HTERT RPE-1 (cell line): Measurements from ENCODE around the gene BABAM2.

Source experiments
- in situ Hi-C: fragments of 300-500 bp; cut with MboI; formaldehyde crosslinking; loops from 4 replicates; pipeline ENCODE4 v1.14.3; 2020; ENCODE audit warnings: low sequenced_read_pairs

BABAM2 gene

DNA sequence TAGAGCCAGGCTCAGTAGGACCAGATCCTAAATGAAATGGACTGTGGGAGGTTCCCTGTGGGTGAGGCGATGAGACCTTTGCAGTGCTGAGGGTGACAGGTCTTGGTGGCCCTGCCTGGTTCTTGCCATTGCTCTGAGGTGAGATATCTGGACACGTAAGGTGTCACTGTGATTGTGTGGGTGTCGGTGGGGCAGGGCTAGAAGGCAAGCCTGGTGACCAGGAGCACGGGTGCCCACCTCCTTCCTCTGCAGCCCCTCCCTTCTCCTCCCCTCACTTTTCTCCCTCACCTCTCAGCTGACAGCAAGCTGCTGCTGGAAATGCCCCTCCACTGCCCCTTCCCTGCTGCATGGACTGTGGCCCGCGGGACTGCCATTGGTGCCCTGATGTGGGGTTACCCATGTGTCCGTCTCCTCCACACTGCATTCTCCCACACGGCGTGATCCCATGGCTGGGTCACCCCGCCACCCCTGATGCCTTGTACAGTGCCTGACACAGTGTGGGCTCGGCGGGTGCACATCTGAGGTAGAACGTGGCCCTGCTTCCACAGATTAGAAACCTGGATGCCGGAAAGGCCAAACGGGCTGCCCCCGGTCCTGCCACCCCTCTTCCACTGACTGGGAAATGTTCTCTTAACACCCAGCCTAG lies 446.6 kb downstream of the BABAM2 start:
- in situ Hi-C loops, result no loop called here

DNA sequence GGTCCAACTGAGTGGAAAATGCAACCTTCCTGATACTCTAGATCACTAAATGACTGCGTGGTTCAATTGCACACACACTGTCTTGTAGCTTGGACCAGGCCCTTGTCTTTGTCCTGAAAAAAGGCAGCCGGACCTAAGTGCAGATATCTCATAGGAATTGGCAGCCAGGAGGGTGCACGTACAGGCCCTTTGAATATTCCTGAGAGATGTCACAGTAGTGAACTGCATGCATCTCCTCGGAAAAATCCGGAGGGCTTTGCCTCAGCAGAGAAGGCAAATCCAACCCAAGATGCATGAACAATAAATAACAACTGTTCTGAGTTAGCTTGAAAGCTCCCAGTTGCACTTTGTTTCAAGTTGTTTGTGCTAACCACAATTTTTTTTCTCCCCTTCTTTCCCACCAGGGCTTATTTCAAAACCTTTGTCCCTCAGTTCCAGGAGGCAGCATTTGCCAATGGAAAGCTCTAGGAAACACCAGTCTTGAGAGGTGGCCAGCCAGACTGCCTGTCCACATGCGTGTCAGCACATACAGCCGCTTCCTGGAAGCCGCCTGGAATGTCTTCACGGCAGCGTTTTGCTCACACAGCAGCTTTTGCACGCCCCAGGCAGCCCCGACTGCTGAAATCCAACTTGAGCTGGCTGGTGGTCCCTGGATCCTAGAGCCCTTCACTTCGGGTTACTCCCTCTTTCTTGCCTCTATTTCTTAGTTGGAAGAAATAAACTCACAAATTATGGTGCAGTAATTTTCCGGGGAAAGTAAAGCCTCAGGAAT lies 447.7 kb downstream of the BABAM2 start:
- in situ Hi-C loops, result no loop called here

DNA sequence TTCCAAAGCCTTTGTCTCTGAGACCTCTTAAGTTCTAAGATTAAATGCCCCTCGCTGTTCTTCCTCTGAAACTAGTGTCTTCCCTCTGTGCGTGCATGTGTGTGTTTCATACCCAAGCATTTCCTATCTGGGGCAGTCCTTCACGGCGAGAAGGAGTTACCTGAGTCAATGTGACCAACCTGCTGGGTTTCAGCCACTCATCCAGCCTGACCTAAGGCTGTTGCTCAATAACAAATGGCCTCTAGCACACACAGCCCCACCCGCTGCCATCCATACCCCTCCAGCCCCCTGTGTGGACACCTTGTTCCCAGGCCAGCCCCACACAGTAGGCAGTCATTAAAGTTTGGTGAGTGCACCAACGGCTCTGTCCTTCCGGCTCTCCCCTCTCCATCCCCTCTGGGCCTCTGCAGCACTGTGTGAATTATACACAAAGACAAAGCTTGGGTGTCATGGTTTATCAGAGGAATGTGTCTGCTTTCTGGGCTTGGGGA lies 448.3 kb downstream of the BABAM2 start:
- in situ Hi-C loops, result no loop called here

DNA sequence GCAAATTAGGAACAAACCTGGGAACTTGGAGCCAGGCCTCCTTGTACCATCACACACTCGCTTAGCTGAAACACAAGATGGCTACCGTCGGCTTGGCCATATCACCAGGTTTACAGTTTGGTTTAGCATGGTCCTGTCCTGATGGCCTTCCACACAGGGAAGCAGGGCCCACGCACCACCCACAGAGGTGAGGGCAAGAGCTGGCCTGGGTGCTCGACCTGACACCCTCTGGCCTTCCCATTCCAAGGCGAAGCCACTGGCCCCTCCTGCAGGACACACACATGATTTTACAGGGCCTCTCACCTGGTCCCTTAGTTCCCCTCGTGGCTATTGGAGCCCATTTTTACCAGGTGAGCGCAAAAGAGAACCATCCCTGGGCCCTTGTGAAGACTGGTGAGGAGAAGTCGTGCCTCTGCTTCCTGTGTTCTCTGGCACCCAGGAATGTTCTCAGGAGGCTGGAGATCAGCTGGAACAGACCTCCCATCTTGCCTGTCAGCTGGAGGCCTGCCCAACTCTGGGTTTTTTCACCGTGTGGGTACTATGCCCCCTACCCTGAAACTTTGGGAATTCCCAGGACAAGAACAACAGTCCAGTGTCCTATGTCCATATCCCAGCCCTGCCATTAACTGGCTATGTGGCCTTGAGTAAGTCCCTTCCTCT lies 449.1 kb downstream of the BABAM2 start:
- in situ Hi-C loops, result no loop called here

DNA sequence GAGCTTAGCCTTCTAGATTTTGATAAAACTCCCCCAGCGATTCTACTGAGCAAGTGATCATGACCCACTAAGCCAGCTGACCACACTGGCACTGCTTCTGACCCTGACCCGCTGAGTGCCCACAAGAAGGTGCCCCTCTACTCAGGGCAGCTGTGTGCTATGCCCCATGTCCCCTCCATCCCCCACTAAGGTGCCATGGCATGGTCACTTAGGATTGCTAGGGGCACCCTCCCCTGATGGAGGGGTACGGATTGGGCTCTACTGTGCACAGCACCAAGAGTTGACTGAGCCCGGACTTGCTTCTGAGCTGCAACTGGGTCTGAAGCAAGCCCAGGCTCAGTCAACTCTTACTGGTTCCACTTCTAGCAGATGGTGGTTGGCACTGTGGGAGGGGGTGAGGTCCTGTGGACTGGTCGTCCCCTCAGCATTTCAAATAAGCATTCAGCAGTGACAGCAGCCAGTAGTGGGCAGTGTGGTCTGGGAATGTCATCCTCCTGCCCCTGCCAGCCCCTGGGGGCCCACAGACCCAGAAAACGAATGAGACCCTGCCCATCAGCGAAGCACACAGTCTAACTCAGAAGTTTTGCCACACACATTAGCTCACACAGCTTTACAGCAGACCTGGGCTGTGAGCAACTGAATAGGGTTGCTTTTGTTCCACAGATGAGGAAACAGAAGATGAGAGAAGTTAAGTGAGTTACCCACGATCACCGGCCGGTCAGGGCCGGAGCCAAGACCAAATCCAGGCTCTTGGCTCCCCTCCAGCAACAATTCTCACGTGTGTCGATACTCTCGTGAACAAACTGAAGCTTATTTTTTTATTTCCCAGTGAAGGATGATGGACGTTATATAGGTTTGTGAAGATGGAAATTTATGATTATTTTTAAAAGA lies 450.0 kb downstream of the BABAM2 start:
- in situ Hi-C loops, result no loop called here

DNA sequence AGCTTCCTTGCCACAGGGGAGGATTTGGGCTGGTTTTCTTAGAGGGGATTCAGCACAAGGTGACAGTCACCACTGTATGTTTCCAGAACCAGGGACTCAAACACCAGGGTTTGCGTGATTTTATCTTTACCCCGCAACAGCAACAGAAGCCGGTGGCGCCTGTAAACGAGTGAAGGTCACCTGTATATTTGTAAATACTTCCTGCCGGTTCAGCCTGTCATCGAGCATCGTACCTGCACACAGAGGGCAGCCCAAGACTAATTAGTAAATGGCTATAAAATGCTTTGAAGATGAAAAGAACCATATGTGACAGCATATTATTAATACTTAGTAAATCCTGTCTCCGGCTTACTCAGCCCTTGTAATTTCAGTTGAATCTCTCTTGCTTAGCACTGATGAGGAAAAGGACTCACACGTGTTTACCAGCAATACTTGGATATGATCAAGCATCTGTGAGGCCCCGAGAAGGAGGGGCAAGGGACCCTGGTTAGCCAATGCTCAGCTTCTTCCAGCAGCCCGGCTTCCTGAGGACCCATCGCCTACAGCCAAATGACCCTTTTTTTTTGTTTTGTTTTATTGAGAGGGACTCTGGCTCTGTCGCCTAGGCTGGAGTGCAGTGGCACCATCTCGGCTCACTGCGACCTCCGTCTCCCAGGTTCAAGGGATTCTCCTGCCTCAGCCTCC lies 450.8 kb downstream of the BABAM2 start:
- in situ Hi-C loops, result no loop called here

DNA sequence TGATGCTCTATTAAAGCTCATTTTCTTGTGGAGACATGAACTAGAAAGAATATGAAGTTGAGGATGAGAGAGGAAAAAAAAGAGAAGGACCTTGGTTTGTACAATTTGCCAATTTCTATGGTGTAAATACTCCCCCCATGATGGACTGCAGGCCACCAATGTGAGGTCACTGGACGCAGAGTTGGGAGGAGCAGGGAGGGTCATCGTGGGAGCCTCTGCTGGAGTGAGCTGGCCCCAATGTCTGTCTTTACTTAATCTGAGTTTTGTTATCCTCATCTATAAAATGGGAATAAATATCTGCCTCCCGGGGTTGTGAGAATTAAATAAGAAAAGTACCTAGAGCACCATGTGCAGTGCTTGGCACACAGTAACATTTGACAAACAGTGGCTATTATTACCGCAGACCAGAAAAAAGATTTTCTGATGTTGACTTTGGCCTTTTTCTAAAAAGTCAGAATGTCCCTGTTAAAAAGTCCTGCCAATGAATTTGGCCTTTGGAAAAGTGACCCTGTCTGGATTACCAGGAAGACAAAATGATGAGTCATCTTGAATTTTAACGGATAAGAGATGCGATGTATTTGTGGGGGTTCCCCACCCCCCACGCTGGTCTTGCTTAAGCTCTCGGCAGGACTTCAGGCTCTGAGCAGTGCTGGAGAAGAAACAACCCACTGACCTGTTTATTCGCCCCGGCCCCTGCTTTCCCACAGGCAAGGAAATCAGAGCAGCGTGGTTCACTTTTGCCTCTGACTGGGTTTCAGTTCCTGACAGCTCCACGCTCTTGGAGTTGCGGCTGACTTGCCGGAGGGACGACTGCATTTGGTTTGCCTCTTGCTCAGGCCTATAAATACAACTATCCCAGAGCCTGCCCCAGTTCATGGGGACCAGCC lies 451.8 kb downstream of the BABAM2 start:
- in situ Hi-C loops, result no loop called here

DNA sequence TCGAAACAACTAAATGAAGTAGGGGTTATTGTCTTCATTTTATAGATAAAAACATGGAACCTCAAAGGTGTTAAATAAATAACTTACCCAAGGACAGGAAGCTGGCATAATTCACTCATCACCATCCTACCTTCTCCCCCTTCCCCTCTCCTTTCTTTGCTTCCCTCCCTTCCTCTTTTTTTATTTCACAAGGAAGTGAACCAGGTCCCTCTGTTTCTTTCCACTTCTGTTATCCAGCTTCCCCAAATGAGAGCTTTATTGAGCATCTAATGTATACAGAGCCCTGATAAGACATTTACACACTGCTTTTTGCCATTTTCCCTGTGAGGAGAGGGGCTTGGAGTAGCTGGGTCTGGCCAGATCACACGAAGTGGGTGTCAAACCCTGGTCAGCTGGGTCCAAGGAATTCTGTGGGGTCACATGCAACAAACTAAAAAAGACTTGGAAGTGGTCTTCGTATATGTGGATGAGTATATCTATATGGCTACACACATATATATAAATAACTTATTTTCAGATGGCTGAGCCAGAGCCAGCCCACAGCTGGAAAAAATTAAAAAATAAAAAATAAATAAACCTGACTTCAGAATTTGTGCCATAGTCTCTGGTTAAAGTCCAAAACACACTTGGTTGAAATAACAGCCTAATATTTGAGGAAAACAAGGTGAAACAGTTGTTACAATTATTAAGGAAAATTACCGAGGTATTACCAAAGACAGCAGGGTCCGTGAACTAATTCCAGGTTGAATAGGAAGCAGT lies 452.8 kb downstream of the BABAM2 start:
- in situ Hi-C loops, result no loop called here

DNA sequence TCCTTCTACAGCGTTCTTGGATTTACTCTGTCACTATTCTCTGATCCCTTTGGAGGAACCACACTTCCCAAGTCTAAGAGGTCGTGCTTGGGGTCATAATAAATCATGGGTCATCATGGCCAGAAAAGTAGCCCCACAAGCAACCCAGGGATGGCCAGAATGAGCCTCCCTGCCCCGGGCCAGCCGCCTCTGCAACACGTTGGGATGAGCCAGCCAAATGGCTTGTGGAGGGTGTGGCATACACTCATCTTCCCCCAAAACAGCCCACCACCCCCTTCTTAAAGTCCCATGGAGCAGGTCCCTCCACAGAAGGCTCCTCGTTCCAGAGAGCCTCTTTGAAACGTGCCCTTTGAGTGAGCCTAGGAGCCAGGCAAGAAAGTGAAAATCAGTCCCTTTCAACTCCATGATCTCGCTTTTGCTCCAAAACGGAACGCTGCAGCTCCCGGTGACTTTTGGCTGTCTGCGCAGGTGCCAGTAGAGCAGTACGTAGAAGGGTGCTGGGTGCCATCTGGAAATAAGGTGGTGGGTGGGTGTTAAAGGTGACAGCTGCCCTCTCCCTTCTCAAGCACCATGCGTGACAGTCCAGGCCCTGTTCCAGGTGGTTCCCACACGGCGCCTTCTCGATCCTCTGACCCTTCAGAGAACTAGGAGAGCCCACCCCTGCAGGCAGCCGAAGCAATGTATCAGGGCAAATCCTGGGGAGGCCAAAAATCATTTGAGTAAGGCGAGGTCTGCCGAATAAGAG lies 453.6 kb downstream of the BABAM2 start:
- in situ Hi-C loops, result no loop called here

DNA sequence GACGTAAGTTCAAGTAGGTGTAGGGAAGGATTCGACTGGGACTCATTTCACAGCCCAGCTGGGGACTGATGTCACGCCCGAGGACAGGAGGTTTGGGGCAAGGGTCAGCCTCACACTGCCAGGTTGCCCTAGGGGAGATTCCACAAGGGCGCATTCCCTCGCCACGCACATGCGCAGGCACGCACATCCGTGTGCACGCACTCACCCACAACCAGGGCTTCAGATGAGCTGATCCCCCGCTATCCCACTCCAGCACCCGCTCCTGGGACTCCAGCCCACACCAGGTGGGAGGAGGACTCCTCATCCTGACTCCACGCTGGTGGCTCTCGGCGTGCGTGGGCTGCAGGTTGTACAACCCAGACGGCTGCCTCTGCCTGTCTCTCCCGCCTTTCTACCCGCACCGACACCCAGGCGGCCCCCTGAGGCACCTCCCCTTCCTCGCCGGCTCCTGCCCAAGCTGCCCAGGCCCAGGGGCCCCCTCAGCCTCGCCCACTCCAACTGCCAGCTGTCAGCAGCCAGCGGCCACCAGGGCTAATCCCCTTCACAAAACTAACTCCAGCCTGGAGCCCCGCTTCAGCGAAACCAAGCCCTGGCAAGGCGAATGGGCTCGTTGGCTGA lies 454.3 kb downstream of the BABAM2 start:
- in situ Hi-C loops, result no loop called here

DNA sequence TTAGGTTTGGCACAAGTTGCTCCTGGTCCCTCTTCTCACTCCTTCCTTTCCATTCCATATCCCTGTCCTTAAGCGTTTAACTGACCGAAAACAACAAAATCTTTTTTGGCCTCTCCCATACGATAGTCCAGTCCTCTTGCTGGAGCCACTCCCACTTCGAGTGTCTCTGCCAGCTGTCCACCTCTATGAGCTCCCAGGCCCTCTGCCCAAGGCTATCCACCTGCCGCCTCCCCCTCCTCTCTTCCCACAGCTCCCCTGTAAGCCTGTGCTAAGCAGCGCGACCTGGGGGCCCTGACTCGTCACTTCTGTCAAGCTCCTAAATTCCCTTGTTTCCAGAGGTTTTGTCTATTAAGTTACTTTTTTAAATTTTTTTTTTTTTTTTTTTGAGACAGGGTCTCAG lies 455.1 kb downstream of the BABAM2 start:
- in situ Hi-C loops, result no loop called here

DNA sequence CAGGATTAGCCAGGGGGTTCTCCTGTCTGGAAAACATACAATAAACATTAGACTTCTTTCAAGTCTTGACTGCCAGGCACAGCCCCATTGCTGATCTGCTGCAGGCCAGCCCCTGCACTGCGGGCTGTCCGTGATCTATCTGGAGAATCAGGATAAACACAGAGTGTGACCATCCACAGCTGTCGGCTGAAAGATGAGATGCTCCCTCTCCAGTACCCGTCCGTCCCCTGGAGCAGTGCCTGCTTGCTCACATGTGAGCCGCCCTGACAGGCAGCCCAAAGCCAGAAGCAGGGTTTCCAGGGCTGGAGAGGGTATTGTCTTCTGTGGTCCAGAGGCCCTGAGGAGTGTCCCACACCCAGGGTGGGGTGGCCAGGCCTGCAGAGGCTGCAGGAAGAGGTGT lies 456.1 kb downstream of the BABAM2 start:
- in situ Hi-C loops, result no loop called here

DNA sequence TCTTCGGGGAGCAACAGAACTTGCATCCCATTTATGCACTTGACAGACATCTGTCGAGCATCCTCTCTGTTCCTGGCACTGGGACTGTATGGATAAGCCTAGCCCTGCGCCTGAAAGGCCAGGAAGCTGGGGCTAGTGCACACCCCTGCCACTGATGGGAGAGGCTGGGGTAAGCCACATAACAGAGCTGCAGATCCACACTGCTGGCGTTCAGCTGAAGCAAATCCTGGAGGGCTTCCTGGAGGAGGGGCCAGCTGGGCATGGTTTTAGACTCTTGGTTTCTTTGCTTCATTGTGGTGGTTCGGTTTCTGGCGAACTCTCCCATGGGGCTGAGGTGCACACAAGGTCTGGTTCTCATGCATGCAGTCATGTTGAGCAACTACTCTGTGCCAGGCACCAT lies 456.7 kb downstream of the BABAM2 start:
- in situ Hi-C loops, result no loop called here

DNA sequence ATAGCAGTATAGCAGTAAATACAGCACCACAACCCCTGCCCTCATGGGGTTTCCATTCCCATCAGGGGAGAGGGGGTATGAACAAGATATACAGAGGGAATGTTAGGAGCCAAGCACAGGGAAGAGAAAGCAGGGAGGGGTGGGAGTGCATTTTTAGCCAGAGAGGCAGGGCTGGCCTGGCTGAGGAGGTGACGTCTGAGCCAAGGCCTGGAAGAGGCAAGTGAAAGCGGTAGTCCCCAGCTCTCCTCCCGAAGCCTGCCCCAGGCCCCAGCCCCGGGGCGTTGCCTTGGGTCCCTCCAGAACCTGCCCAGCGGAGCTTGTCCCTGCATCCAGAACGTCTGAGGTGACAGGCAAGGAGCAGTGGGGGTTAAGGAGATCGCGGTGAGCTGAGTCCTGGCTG lies 457.1 kb downstream of the BABAM2 start:
- in situ Hi-C loops, result no loop called here

DNA sequence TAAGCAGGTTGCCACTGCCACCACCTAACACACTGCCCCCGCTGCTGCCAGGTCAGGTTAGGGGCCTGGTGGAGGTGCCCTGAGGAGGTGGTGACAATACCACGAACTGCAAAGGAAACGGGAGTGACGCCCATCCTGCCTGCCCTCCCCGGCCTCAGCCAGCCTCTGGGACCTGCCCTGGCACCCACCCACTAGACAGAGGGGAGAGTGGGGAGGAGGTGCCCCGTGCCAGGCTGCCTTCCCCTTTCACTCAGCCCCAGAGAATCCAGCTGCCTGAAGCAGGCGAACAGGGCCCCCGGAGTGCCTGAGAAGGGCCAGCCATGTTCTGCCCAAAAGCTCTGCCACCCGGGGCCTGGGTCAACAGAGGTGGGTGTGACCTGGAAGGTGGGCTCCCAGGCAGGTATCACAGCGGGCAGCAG lies 457.6 kb downstream of the BABAM2 start:
- in situ Hi-C loops, result no loop called here

DNA sequence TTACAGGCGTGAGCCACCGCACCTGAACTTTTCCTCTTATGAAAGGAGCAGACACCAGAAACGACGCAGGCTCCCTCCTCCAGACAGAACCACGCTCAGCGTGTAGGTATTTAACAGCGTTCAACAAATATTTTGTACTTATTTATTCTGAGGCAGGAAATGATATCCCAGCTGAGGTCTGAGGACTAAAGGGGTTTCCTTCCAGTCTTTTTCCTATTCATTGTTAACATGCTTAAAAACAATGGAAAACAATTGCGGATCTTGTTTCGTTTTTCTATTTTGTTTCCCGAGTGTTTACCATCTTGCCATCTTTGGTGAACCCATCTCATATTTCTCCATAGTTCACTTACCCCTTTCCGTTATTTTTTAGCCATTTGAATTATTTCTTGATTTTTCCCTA lies 458.4 kb downstream of the BABAM2 start:
- in situ Hi-C loops, result no loop called here

DNA sequence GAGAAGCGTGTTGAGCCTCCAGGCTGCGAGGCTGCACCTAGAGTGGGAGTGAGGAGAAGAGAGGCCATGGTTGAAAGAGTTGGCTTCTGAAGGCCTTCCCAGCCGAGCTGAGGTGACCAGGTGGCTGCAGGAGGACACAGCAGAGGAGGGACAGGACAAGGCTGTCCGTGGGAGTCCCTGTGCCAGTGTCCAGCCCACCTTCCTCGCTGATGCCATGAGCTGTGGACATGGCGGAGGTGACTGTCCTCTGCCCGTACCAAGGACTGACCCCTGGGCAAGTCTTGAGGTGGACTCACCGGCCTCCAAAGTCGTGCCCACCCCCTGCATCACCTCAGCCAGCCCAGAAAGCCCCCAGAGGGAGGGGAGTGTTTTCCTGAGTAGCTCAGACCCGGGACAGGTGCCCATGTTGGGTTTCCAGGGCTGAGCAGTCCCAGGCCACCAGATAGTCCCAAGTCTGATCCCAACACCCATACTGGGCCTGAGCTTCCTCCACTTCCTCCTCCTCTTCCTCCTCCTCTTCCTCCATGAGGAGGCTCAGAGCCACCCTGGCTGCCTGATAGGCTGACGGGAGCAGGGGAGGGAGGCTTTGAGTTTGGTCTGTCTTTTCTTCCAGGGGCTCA lies 459.1 kb downstream of the BABAM2 start:
- in situ Hi-C loops, result no loop called here
